SK-N-SH (cell line): ENCODE data around the gene IDH3A. TPM values are rescaled to one million over a fixed set of nuclear protein-coding genes. Genes with fewer than 3 reads are reported as not detected.

Experiments
- CTCF ChIA-PET: fragments of 300-600, 350-600 bp; formaldehyde crosslinking; extraction: SDS; loops from one replicate; lab custom pipeline; 2021; lab: Yijun Ruan, JAX
- POLR2A ChIA-PET: fragments of 350-600 bp; sonication (Branson Sonifier 250); formaldehyde crosslinking; extraction: SDS; loops from one replicate; lab custom pipeline; 2020; ENCODE audit warnings: antibody characterized with exemption, inconsistent platforms; lab: Yijun Ruan, JAX
- DNase-seq: peaks from one replicate; pipeline ENCODE4 v3.0.0; 2012
- H2AFZ ChIP-seq: fragments of 200-600 bp; sonication (generic); 2 replicates; pipeline ENCODE4 v1.8.1; 2016; ENCODE audit warnings: antibody characterized with exemption, mild to moderate bottlenecking, low read depth
- H3F3A ChIP-seq: fragments of 200-600 bp; sonication (generic); replicated peaks from 2 replicates; pipeline ENCODE3; 2016; ENCODE audit warnings: antibody characterized with exemption, mild to moderate bottlenecking; ENCODE audit not compliant: insufficient read depth
- H3K27ac ChIP-seq, 2 experiments: fragments of 200-500 bp in 1 of 2; fragments of 200-600 bp in 1 of 2; sonication (Bioruptor generic) in 1 of 2; sonication (generic), shearing (Covaris generic) in 1 of 2; 2 replicates each; pipeline versions ENCODE4 v1.5.1 to v1.6.1; 2014 to 2016; ENCODE audit warnings: low read depth in 2 of 2, inconsistent platforms in 1 of 2, low read length in 1 of 2, mild to moderate bottlenecking in 1 of 2, mixed read lengths in 1 of 2
- H3K27me3 ChIP-seq: fragments of 200-600 bp; sonication (generic), shearing (Covaris generic); 2 replicates; pipeline ENCODE4 v1.6.1; 2016; ENCODE audit warnings: mixed run types; ENCODE audit not compliant: insufficient read depth
- H3K36me3 ChIP-seq, 2 experiments: fragments of 200-500 bp in 1 of 2; fragments of 200-600 bp in 1 of 2; sonication (Bioruptor generic) in 1 of 2; sonication (generic) in 1 of 2; replicated peaks in 1 of 2; 2 replicates each; pipeline versions ENCODE3 to v1.5.1; 2014 to 2016; ENCODE audit warnings: low read length in 1 of 2, mild to moderate bottlenecking in 1 of 2; ENCODE audit not compliant: insufficient read depth in 2 of 2, control insufficient read depth in 1 of 2
- H3K4me1 ChIP-seq, 2 experiments: fragments of 200-500 bp in 1 of 2; fragments of 200-600 bp in 1 of 2; sonication (Bioruptor generic) in 1 of 2; sonication (generic), shearing (Covaris generic) in 1 of 2; 2 replicates each; pipeline versions ENCODE4 v1.5.1 to v1.6.1; 2014 to 2016; ENCODE audit warnings: low read depth in 1 of 2, low read length in 1 of 2, mixed run types in 1 of 2; ENCODE audit not compliant: insufficient read depth in 2 of 2, control insufficient read depth in 1 of 2
- H3K4me2 ChIP-seq: fragments of 200-600 bp; sonication (generic), shearing (Covaris generic); 2 replicates; pipeline ENCODE4 v1.6.1; 2017; ENCODE audit warnings: mixed run types
- H3K4me3 ChIP-seq, 2 experiments: fragments of 200-500 bp in 1 of 2; fragments of 200-600 bp in 1 of 2; sonication (Bioruptor generic) in 1 of 2; sonication (generic), shearing (Covaris generic) in 1 of 2; 2 replicates each; pipeline versions ENCODE4 v1.5.1 to v1.8.1; 2014 to 2016; ENCODE audit warnings: low read depth in 2 of 2, inconsistent platforms in 1 of 2, low read length in 1 of 2, mild to moderate bottlenecking in 1 of 2, mixed read lengths in 1 of 2, moderate library complexity in 1 of 2
- H3K79me2 ChIP-seq: fragments of 200-600 bp; sonication (generic); 2 replicates; pipeline ENCODE4 v1.8.1; 2017; ENCODE audit warnings: mild to moderate bottlenecking; ENCODE audit not compliant: insufficient read depth
- H3K9ac ChIP-seq: fragments of 200-600 bp; sonication (generic); 2 replicates; pipeline ENCODE4 v1.6.1; 2017; ENCODE audit warnings: mixed run types
- H3K9me2 ChIP-seq: fragments of 200-600 bp; sonication (generic); 2 replicates; pipeline ENCODE4 v1.6.1; 2017; ENCODE audit warnings: mixed run types
- H3K9me3 ChIP-seq: fragments of 200-600 bp; sonication (generic); 2 replicates; pipeline ENCODE4 v1.6.1; 2017; ENCODE audit warnings: mixed run types, mild to moderate bottlenecking, moderate library complexity
- H4K20me1 ChIP-seq: fragments of 200-600 bp; sonication (generic); 2 replicates; pipeline ENCODE4 v1.6.1; 2017; ENCODE audit warnings: mild to moderate bottlenecking, mixed run types; ENCODE audit not compliant: insufficient read depth
- EZH2phosphoT487 ChIP-seq: fragments of 200-600 bp; sonication (generic); IDR thresholded peaks from 2 replicates; pipeline ENCODE4 v1.6.1; 2017; ENCODE audit warnings: low read depth, mixed run types, mild to moderate bottlenecking, antibody characterized with exemption, moderate library complexity, borderline replicate concordance
- FOSL2 ChIP-seq: IDR thresholded peaks from 2 replicates; pipeline ENCODE4 v1.4.0; 2012; ENCODE audit warnings: low read depth, mild to moderate bottlenecking, moderate library complexity, borderline replicate concordance
- FOXM1 ChIP-seq: IDR thresholded peaks from 2 replicates; pipeline ENCODE4 v1.4.0; 2012; ENCODE audit warnings: low read depth, mild to moderate bottlenecking
- GATA2 ChIP-seq: sonication (generic); formaldehyde crosslinking; IDR thresholded peaks from 2 replicates; pipeline ENCODE4 v1.5.0; 2020; ENCODE audit warnings: mild to moderate bottlenecking, missing genetic modification reagents
- JUND ChIP-seq: IDR thresholded peaks from 2 replicates; pipeline ENCODE4 v1.4.0; 2012
- NFIC ChIP-seq: IDR thresholded peaks from 2 replicates; pipeline ENCODE4 v1.4.0; 2012; ENCODE audit warnings: borderline replicate concordance
- POLR2AphosphoS5 ChIP-seq: IDR thresholded peaks from 2 replicates; pipeline ENCODE4 v1.6.1; 2012; ENCODE audit warnings: low read depth, low read length
- RAD21 ChIP-seq: IDR thresholded peaks from 2 replicates; pipeline ENCODE4 v1.6.1; 2012; ENCODE audit warnings: mild to moderate bottlenecking, low read length
- RXRA ChIP-seq: IDR thresholded peaks from 2 replicates; pipeline ENCODE4 v1.4.0; 2012; ENCODE audit warnings: low read depth, mild to moderate bottlenecking, borderline replicate concordance
- TCF12 ChIP-seq: IDR thresholded peaks from 2 replicates; pipeline ENCODE4 v1.4.0; 2012
- TEAD4 ChIP-seq: IDR thresholded peaks from 2 replicates; pipeline ENCODE4 v1.4.0; 2012; ENCODE audit warnings: mild to moderate bottlenecking, borderline replicate concordance; ENCODE audit not compliant: insufficient read depth
- ZBTB33 ChIP-seq: IDR thresholded peaks from 2 replicates; pipeline ENCODE4 v1.4.0; 2012; ENCODE audit warnings: low read depth, borderline replicate concordance
- WGBS: methylation state at CpG from one replicate; pipeline ENCODE4 v1.1.6; 2017; ENCODE audit warnings: low lambda C conversion rate; 5-methylcytosine and 5-hydroxymethylcytosine counted together
- polyA plus RNA-seq, 3 experiments: library from polyadenylated mRNA; depleted of rRNA; stranded (reverse); fragments of >200 nt; gene quantifications; 2 replicates each; pipeline ENCODE4 v1.2.3, GENCODE V29; 2012
- TF ChIP-seq, protein P1 (sequence below): fragments of 200-600 bp; sonication (generic); IDR thresholded peaks from 2 replicates; pipeline ENCODE4 v1.6.1; 2017; ENCODE audit warnings: antibody characterized with exemption, mild to moderate bottlenecking, moderate library complexity
- TF ChIP-seq, protein P2 (sequence below): IDR thresholded peaks from 2 replicates; pipeline ENCODE4; 2012

IDH3A gene
- polyA plus RNA-seq, 1 of the 3 experiments (the other 2 are of a cell fraction) = 33.2 TPM

- TF ChIP-seq GATA2 (CRISPR knock-in tag) (no peak), EZH2phosphoT487 (no peak), FOXM1 (no peak)
- TF ChIP-seq, protein P1, sequence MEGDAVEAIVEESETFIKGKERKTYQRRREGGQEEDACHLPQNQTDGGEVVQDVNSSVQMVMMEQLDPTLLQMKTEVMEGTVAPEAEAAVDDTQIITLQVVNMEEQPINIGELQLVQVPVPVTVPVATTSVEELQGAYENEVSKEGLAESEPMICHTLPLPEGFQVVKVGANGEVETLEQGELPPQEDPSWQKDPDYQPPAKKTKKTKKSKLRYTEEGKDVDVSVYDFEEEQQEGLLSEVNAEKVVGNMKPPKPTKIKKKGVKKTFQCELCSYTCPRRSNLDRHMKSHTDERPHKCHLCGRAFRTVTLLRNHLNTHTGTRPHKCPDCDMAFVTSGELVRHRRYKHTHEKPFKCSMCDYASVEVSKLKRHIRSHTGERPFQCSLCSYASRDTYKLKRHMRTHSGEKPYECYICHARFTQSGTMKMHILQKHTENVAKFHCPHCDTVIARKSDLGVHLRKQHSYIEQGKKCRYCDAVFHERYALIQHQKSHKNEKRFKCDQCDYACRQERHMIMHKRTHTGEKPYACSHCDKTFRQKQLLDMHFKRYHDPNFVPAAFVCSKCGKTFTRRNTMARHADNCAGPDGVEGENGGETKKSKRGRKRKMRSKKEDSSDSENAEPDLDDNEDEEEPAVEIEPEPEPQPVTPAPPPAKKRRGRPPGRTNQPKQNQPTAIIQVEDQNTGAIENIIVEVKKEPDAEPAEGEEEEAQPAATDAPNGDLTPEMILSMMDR = no peak
These were observed 51.2 kb downstream of the IDH3A start (continued) for GRCh38 chr15:78200276-78200930.

- no peak overlapping the region for H3K27ac ChIP-seq
- CTCF ChIA-PET = interaction anchor here (0.7 to 1.6 kb wide), 4 partner anchors 25 to 88 kb away, joined by 3 to 4 read pairs (median 4); no protein-coding TSS in a partner anchor
- 57% methylated on average over 9 of the region's 10 CpGs for WGBS
These were observed 52.4 kb downstream of the IDH3A start for GRCh38 chr15:78201281-78202190.

More at GRCh38 chr15:78201281-78202190, 52.4 kb downstream of the IDH3A start:
- Histone ChIP-seq H3K9ac (no peak overlapping the region), H3K27me3 (0 out of 2 replicates have a peak, but pooled peaks cover 8% of the 10 kb centered on the region), H4K20me1 (no peaks in the 10 kb centered on the region), H3F3A (no peaks in the 10 kb centered on the region), H3K79me2 (no peaks in the 10 kb centered on the region), H3K36me3 (no peaks in the 10 kb centered on the region), H3K4me2 (no peak overlapping the region), H3K9me2 (no peaks in the 10 kb centered on the region)
- TF ChIP-seq RXRA (no peak), GATA2 (CRISPR knock-in tag) (no peak), ZBTB33 (no peak), TCF12 (no peak), TEAD4 (no peak), JUND (no peak), RAD21 (no peak), NFIC (no peak), POLR2AphosphoS5 (no peak), FOSL2 (no peak)
- TF ChIP-seq, protein P2, sequence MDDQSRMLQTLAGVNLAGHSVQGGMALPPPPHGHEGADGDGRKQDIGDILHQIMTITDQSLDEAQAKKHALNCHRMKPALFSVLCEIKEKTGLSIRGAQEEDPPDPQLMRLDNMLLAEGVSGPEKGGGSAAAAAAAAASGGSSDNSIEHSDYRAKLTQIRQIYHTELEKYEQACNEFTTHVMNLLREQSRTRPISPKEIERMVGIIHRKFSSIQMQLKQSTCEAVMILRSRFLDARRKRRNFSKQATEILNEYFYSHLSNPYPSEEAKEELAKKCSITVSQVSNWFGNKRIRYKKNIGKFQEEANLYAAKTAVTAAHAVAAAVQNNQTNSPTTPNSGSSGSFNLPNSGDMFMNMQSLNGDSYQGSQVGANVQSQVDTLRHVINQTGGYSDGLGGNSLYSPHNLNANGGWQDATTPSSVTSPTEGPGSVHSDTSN = no peak
- TF ChIP-seq, all 33 proteins: peak for 0
- POLR2A ChIA-PET = no interaction called here
- H2AFZ ChIP-seq = no peak overlapping the region
- peaks cover 0 to 7% of the 10 kb centered on the region in 2 experiments; a peak in 1 of 4 replicates for H3K4me1 ChIP-seq
- no peaks in the 10 kb centered on the region for H3K9me3 ChIP-seq
- H3K4me3 ChIP-seq = no peak overlapping the region
- DNase-seq = peak; percentile 4
